UCSD-AML1 (cell line): ENCODE results near the gene REG1A.

Source experiments
- DNase-seq: peaks from one replicate; lab custom pipeline; 2025; ENCODE audit not compliant: unreplicated experiment; lab: John Stamatoyannopoulos, UW

REG1A gene

DNA sequence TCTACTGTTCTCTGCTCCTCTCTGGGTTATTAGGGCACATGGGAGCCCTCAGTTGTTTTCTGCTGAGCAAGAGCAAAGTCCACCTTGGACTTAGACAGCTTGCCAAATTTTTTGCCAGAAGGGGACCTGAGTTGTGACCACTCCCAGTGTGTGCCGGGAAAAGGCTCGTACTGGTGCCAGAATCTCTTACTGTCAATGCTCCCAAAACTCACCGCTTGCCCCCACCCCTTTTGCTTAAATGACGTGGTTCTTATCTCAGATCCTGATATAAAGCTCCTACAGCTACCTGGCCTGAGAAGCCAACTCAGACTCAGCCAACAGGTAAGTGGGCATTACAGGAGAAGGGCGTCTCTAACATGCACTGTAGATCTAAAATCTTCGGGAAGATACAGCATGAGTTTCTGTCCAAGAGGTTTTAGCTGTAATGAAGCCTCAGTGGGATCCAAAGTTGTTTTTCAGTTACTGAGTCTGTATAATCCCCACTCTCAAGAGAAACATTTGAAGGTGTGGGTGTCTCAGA, at the start of gene REG1A:
Gene REG1A (plus strand): TSS at position 295 of the 520 bp plus-strand sequence. CDS start 374 bp downstream, outside the sequence.
- no peak for DNase-seq

DNA sequence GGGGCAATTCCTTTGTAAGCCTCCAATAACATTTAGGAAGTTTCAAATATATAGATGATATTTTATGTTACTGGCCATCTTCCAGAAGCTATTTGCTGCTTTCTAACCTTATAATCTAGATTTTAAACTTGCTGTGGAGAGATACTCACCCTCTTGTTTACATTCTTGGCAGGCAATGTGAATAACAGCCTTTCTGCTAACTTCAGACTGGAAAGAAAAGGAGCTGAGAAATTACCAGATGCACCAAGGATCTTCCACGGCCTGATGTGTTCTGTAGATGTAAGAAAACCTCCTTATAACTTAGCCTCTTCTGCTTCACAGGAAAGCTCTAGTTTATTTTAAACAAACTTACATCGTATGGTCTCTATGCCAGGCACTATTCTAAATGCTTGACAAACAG, 49.2 kb upstream of the REG1A start:
- DNase-seq: no peak

DNA sequence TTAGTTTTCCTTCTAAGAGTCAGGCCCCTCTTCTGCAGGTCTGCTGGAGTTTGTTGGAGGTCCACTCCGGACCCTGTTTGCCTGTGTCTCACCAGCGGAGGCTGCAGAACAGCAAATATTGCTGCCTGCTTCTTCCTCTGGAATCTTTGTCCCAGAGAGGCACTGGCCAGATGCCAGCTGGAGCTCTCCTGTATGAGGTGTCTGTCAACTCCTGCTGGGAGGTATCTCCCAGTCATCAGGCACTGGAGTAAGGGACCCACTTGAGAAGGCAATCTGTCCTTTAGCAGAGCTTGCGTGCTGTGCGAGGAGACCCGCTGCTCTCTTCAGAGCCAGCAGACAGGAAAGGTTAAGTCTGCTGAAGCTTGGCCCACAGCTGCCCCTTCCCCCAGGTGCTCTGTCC, 37.3 kb upstream of the REG1A start:
- no peak for DNase-seq

DNA sequence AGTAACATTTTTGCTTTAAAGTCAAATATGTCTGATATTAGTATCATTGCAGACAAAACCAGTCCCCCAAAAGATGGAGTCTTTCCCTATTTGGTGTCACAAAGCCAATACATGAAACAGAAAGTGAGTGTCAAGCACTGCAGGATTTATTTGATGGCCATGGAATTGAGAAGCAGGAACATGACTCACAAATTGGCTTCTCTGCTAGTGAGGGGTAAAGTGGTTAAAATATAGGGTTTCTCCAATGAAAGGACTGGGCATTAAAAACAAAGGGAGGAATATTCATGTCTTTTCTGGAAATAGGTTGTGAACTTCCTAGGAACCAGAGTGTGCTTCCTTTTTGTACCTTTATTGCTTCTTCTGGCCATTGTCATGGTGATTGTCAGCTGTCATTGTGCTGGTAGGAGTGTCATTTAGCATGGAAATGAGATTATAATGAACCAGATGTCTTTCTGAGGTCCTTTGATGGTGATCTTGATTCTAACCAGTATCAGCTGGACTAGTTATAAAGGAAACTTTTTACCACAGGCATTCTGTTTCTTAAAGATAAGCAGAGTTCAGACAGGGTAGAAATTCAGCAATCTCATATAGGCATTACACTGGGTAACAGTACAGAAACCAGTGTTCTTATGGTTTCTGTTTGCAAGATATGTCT, 36.6 kb upstream of the REG1A start:
- DNase-seq: no peak

DNA sequence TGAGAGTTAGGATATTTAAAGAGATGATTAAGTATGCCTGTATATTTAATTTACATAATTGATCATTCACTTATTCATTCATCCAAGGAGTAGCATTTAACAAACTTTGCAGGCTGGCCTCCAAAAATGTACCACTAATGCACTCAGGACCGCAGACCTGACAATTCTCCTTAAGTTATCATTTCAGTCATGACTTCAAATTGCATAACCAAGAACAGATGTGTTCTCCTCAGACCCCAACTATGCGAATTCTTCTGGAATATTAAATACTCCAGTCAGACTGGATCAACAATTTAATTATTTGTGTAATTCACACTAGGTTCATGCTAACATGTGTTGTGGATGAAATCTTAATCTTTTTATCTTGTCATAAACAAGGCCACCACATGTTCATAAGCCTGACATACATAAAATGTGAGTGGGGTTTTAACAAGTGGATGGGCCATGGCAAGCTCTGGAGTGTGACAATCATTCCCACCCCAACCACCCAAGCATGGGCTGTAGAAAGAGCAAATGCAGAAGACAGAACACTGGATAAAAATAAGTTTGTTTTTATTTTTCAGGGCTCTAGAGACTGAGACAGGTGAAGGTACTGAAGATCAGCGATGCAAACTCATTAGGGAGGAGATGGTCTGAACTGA, 35.7 kb upstream of the REG1A start:
- DNase-seq: no peak

- DNase-seq: no peak
These were observed 34.9 kb upstream of the REG1A start for GRCh38 chr2:79085382-79085781.

- DNase-seq: no peak
These were observed 34.0 kb upstream of the REG1A start for GRCh38 chr2:79086255-79086654.

GRCh38 chr2:79087785-79088364, 32.4 kb upstream of the REG1A start, which contains the start of gene REG1B:
TSS of gene REG1B (minus strand) at chr2:79087993. CDS start at chr2:79087612, 381 bp downstream.
- DNase-seq: no peak

DNA sequence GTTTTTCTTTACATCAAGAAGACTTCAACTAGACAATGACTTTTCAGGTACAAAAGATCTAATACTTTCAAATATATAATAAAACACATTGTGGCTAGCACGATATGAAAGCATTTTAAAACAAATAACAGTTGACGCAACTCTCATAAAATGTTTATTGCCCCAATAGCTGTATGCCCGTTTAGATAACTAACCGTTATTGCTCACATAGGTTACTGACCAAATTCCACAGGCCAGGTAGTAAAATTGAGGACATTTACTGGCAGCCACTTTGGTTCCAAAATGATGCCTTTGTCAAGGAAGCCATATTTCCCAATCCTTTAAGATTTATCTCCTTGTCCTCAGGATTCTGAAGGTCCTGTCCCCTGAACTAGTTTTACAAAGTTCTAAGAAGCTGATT, 29.6 kb upstream of the REG1A start:
- no peak for DNase-seq

DNA sequence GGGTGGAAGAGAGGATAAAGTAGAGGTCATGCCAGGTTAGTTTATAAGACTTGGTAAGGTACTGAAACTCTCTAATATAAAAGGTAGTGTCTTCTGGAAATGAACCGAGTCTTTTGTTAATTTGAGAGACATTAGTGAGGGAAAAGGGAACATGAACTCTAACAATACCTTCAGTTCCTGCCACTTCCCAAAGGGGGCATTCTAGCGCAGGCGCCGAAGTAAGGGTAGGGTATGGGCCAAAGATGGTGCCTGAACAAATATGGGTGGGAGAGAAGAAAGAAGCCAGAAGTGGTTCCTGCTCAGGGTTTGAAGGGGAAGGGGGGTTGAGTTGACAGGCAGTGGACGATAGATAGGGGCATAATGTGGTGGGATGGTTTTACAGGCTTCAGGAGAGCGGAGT, 22.4 kb upstream of the REG1A start:
- no peak for DNase-seq

DNA sequence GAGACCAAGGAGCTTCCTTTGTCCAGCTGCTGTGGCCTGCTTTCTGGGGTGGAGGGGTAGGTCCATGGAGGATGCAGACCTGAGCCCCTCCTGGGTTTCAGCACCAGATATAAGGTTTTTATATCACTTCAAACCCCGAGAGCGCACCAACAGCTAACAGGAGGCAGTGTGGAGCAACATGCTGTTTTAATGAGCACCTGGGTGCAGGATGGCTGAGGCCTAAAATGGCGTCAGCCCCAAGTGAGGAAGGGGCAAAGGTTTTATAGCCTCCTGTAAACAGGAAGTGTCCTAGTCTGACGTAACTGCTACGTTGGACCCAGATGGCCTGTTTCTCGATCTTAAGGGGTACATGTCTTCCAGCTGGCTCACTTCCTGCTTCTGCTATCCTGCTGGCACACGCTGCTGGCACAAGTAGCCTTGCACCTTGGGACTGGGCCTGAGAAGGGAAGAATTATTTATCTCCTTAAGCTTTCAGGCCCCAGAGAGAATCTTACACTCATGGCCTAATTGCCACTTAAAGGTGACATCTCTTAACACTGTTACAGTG, 21.1 kb upstream of the REG1A start:
- DNase-seq: no peak

DNA sequence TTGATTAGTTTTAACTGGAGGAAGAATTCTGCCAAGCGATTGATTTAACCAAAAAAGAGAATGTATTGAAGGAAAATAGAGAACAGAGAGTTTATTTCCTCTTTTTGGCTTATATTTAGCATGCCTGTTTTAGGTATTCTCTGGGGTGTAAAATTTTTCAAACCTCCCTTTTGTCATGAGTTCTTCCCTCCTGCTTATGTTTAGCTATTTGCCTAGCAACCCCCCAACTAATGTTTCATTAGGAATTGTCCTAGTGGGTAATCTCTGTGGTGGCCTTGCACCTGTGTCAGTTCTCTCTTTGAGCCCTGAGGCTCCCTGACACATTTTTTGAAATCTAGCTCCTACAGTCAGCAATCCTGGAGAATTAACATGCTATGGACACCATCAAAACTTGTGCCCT, 20.0 kb upstream of the REG1A start:
- DNase-seq: no peak

DNA sequence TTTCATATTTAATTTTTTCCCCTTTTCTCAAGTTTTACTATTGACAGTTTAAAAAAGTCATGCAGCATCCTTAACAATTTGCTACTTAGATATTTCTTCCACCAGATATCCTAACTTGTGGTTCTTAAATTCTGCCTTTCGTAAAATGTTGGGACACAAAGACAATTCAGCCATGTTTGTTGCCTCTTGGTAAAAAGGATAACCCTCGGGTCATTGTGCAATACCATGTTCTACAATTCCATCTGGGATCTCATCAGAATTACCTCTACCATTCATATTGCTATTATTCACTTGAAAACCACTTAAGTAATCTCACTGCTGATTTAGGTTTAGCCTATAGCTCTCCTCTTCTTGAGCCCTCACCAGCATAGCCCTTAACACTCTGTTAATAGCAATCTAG, 19.3 kb upstream of the REG1A start:
- DNase-seq: no peak

DNA sequence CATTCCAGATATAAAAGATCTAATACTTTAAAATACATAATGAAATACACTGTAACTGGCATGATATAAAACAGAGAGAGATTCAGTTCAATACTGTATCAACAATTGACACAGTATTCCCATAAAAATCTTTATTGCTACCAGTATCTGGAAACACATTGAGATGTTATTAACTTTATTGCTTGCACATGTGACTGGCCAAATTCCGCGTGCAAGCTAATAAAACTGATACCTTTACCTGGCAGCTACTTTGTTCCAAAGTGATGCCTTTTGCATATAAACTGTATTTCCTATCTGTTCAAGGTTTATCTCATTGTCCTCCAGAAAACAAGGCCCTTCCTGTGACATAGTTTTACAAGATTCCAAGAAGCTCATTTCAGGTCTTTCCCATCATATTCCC, 17.1 kb upstream of the REG1A start:
- no peak for DNase-seq

GRCh38 chr2:79105259-79105658, 15.0 kb upstream of the REG1A start:
- no peak for DNase-seq

DNA sequence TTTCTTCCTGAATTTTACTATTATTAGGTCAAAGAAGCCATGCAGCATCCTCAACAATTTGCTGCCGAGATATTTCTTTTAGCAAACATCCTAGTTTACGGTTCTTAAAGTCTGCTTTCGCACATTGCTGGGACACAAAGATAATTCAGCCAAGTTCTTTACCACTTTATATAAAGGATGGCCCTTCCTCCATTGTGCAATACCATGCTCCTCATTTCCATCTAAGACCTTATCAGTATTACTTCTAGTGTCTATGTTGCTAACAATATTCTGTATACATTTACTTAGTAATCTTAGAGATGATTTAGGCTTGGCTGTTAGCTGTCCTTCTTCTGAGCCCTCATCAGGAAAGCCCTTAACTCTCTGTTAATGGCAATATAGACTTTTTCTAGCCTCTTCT, 8.0 kb upstream of the REG1A start:
- no peak for DNase-seq

GRCh38 chr2:79114797-79115494, 5.3 kb upstream of the REG1A start:
- DNase-seq: no peak

DNA sequence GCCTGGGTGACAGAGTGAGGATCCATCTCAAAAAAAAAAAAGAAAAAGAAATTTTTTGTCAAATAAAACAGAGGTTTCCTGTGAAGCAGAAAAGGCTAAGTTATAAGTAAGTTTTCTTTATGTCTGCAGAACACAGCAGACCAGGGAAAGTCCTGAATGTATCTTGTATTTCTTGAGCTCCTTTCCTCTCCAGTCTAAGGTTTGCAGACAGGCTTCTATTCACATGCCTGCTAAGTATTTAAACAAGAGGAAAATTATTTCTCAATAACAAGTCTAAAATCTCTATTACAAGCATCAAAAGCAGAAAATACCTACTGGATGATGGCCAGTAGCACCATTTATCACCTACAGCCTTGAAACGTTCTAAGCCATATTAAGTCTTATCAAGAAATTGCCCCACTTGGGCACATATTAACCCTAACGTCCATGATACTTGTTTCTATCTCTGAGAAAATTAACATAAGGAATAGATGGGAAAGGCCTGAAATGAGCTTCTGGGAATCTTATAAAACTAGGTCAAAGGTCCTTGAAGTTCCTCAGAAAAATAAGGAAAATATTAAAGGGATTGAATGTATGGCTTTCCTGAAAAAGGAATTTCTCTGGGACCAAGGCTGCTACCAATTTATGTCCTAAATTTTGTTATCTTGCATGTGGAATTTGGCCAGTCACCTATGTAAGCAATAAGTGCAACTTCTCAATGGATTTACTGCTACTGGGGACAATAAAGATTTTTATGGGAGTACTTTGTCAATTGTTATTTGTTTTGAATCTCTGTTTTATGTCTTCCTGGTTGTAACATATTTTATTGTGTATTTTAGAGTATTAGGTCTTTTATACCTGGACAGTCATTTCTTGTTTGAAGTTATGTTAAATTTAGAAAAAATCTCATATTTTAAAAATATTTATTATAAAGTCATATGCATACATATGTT, 3.0 kb upstream of the REG1A start:
- DNase-seq: no peak

DNA sequence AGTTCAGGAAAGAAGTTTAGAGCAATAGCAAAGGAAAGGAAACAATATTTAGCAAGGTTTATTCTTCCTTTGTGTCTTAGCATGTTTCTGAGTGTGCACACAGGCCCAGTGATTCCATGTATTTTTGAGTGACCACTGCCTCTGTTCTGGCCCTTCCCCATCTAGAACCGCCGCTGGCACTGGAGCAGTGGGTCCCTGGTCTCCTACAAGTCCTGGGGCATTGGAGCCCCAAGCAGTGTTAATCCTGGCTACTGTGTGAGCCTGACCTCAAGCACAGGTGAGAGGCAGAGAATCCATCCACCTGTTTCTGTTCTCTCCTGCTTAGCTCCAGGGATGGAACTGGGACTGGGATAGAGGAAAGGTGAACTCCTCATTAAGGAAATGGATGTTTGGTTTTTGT, 2.4 kb downstream of the REG1A start:
- DNase-seq: no peak
